OCI-LY1 (cell line): ENCODE results near the gene ZNFX1.

ENCODE experiments used
- EZH2 ChIP-seq: fragments of 200-600 bp; sonication (generic), shearing (Covaris generic); IDR thresholded peaks from 2 replicates; pipeline ENCODE4 v1.8.0; 2017; ENCODE audit warnings: borderline replicate concordance, mixed run types, mild to moderate bottlenecking, antibody characterized with exemption, low read length, moderate library complexity, mixed read lengths
- TF ChIP-seq, protein P1 (sequence below): fragments of 200-600 bp; sonication (generic), shearing (Covaris generic); IDR thresholded peaks from 2 replicates; pipeline ENCODE4 v1.5.1; 2017; ENCODE audit warnings: mild to moderate bottlenecking, antibody characterized with exemption, low read length, moderate library complexity, mixed read lengths

DNA sequence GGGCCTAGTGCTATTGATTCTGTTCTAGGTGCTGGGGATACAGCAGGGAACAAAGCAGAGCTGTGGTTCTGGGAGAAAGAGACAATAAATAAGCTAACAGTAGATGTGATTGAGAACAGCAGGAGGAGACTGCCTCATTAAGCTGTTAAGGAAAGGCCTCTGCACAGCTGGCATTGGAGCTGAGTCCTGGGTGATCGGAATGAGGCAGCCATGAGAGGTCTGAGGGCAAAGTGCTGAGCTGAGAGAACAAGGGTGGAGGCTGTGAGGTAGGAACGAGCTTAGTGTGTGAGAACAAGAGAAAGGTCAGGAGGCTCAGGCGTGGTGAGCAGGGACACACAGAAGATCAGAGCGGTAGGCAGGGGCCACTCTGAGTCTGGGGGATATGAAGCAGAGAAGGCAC lies 40.3 kb downstream of the ZNFX1 start:
- TF ChIP-seq, protein P1, sequence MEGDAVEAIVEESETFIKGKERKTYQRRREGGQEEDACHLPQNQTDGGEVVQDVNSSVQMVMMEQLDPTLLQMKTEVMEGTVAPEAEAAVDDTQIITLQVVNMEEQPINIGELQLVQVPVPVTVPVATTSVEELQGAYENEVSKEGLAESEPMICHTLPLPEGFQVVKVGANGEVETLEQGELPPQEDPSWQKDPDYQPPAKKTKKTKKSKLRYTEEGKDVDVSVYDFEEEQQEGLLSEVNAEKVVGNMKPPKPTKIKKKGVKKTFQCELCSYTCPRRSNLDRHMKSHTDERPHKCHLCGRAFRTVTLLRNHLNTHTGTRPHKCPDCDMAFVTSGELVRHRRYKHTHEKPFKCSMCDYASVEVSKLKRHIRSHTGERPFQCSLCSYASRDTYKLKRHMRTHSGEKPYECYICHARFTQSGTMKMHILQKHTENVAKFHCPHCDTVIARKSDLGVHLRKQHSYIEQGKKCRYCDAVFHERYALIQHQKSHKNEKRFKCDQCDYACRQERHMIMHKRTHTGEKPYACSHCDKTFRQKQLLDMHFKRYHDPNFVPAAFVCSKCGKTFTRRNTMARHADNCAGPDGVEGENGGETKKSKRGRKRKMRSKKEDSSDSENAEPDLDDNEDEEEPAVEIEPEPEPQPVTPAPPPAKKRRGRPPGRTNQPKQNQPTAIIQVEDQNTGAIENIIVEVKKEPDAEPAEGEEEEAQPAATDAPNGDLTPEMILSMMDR, result no peak
- no peak for TF ChIP-seq EZH2
